Measurements from ENCODE around the gene CDC42EP2. TPM values are rescaled to one million over a fixed set of nuclear protein-coding genes. Genes with fewer than 3 reads are reported as not detected.

Gene CDC42EP2
- total and polyA plus RNA-seq, 10 of the 15 experiments (the other 5 are each of a cell fraction or from before 2014, with no cell fraction given) = 0.03 to 1.2 (median 0.09) TPM; not detected in 3

GRCh38 chr11:65315204-65315865, 669 bp downstream of the CDC42EP2 start (continued):
- no peak for TF ChIP-seq ELK1 (IDR thresholded peaks at IDR 0.05; ENCODE audit: low read depth, low read length)
- no peak for TF ChIP-seq IKZF2 (IDR thresholded peaks at IDR 0.05)
- no peak for TF ChIP-seq HCFC1 (IDR thresholded peaks at IDR 0.05; ENCODE audit: low read length)
- TF ChIP-seq IRF4 (IDR thresholded peaks at IDR 0.05; ENCODE audit: low read depth, low read length) = no peak
- TF ChIP-seq RBBP5 (conservative IDR thresholded peaks at IDR 0.05) = no peak
- no peak for TF ChIP-seq ATF3 (IDR thresholded peaks at IDR 0.05; ENCODE audit: borderline replicate concordance, extremely low read depth, low read depth, low read length)
- peak; percentile 67 for TF ChIP-seq RAD21 (IDR thresholded peaks at IDR 0.05; ENCODE audit: insufficient read depth, low read depth, low read length)
- TF ChIP-seq ZNF274 (IDR thresholded peaks at IDR 0.05; ENCODE audit: insufficient read depth, insufficient read length) = no peak
- no peak for TF ChIP-seq JUNB (IDR thresholded peaks at IDR 0.05)
- no peak for TF ChIP-seq ZNF217 (IDR thresholded peaks at IDR 0.05)
- no peak for TF ChIP-seq TAF1 (IDR thresholded peaks at IDR 0.05; ENCODE audit: borderline replicate concordance, low read depth, low read length)
- TF ChIP-seq NR2F1 (conservative IDR thresholded peaks at IDR 0.05) = peak; percentile 50; the same call in 1 of the 2 replicates
- no peak for TF ChIP-seq USF1 (IDR thresholded peaks at IDR 0.05; ENCODE audit: borderline replicate concordance, extremely low read length, insufficient read depth, low read depth, low read length)
- TF ChIP-seq RCOR1 (conservative IDR thresholded peaks at IDR 0.05; ENCODE audit: low read depth, low read length) = no peak
- no peak for TF ChIP-seq ZBTB33 (IDR thresholded peaks at IDR 0.05)
- TF ChIP-seq EZH2 (IDR thresholded peaks at IDR 0.05; ENCODE audit: borderline replicate concordance, control insufficient read depth, low read depth, low read length) = no peak
- no peak for TF ChIP-seq KLF5 (IDR thresholded peaks at IDR 0.05; ENCODE audit: partially characterized antibody)
- no peak for TF ChIP-seq POU2F2 (IDR thresholded peaks at IDR 0.05; ENCODE audit: borderline replicate concordance, low read depth, low read length)
- TF ChIP-seq ZNF24 (IDR thresholded peaks at IDR 0.05) = no peak
- TF ChIP-seq SREBF1 (IDR thresholded peaks at IDR 0.05; ENCODE audit: low read length) = no peak
- no peak for TF ChIP-seq ATF7 (IDR thresholded peaks at IDR 0.05; ENCODE audit: low read depth)
- no peak for TF ChIP-seq ETV6 (conservative IDR thresholded peaks at IDR 0.05 in 1 of 2, IDR thresholded peaks at IDR 0.05 in 1 of 2; ENCODE audit: borderline replicate concordance in 1 of 2, low read depth in 1 of 2)
- TF ChIP-seq GATAD2B (conservative IDR thresholded peaks at IDR 0.05; ENCODE audit: low read depth) = peak; percentile 93
- no peak for TF ChIP-seq NFXL1 (IDR thresholded peaks at IDR 0.05; ENCODE audit: borderline replicate concordance)
- 0 out of 2 replicates have a peak, but pooled peaks have one; percentile 30 for TF ChIP-seq TCF3 (IDR thresholded peaks at IDR 0.05; ENCODE audit: borderline replicate concordance, insufficient read depth, low read depth, low read length)
- TF ChIP-seq BACH1 (IDR thresholded peaks at IDR 0.05; ENCODE audit: borderline replicate concordance) = 0 out of 2 replicates have a peak, but pooled peaks have one; percentile 22
- no peak for TF ChIP-seq BRCA1 (IDR thresholded peaks at IDR 0.05; ENCODE audit: low read depth, low read length)
- no peak for TF ChIP-seq PAX5 (IDR thresholded peaks at IDR 0.05; ENCODE audit: borderline replicate concordance, low read depth, low read length)

All from GM12878 (cell line).